NCI-H1092 treated with DMSO at 0.1 percent for 48 hours (cell line): ENCODE data around the gene PDZK1.
A peak's percentile ranks its signal among the peaks of the same experiment; 100 is the strongest.
"Not testable (repeated sequence)": the region's sequence is repeated elsewhere in the genome, so short reads cannot be mapped to it uniquely, and the experiment has no call there.

Experiments
- DNase-seq: peaks from one replicate; lab custom pipeline; 2025; lab: John Stamatoyannopoulos, UW

Gene PDZK1

GRCh38 chr1:145710291-145711027 is 3.3 kb upstream of the PDZK1 start:
- DNase-seq, result no peak

- DNase-seq, result no peak
These were observed 895 bp upstream of the PDZK1 start for GRCh38 chr1:145708063-145708462.

DNA sequence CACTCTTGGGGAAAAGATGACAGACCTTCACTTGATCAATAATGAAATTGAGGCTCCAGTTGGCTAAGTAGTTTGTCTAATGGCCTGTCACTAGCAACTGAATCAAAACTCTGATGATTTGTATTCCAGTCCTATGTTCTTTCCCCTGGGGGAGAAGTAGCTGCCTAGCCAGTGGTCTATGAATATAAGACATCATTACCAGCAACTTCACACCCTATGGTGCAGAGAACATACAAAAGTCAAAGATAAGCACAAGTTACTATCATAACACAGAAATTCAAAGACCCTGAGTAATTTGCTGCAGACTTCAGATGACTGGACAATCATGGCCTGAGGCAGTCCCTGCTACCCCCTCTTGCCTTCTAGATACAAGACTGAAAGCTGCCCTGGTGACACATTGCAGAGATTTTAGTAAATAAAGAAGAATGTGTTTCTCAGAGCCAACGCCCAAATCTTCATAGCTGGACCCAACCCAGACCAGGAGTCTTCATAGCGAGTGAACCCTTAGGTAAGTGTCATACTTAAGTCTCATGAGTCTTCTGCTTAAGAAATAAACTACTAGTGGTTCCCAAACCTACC is 993 bp downstream of the PDZK1 start:
- no peak for DNase-seq

- no peak for DNase-seq
These were observed 1.5 kb downstream of the PDZK1 start for GRCh38 chr1:145705622-145706021.

DNA sequence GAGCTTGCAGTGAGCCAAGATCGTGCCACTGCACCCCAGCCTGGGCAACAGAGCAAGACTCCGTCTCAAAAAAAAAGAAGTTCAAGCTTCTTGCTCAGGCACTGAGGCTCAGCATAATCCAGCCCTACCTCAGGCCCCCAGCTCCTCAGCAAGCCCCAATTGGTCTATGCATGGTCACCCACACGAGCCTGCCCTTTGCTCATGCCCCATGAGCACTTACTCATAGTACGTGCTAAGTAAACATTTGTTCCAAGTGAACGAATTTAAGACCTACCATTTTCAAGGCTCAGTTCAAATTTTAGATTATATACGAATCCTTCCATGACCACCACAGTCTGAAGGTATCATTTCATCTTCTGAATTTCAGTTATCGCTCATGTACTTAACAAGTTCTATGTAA is 4.3 kb downstream of the PDZK1 start:
- DNase-seq, result no peak

GRCh38 chr1:145702052-145702451 is 5.1 kb downstream of the PDZK1 start:
- DNase-seq, result no peak

GRCh38 chr1:145701306-145701862 is 5.8 kb downstream of the PDZK1 start:
- DNase-seq, result no peak

GRCh38 chr1:145696630-145696960 is 10.6 kb downstream of the PDZK1 start:
- DNase-seq, result no peak

DNA sequence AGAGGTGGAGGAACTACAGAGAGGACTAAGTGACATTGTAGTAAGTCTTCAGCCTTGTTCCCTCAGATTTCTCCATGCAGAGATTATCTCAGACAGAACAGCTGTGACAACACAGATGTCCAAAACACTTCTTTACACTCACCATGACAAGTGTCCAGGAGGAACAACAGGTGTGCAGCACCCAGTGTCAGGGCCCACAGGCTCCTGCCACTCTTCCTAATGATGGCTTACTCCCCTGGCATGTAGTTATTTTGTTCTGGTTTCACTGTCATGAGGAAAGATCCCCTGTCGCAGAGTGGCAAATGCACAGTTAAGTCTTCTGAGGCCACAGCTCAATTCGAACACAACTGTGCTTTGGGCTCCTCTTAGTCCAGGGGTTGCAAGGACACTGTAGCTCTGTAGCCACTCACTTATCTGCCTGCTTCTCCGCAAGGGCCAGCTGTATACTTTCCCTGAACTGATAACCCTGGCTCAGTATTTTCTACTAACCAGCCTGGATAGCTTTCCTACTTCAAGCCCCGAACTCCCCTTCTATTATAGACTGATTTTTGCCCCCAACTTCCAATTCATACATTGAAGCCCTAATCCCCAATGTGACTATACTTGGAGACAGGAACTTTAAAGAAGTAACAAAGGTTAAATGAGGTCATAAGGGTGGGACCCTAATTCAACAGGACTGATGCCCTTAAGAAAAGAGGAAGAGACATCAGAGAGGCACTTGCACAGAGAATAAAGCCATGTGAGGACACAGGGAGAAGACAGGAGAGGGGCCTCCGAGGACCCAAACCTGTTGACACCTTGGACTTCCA is 11.1 kb downstream of the PDZK1 start:
- no peak for DNase-seq

DNA sequence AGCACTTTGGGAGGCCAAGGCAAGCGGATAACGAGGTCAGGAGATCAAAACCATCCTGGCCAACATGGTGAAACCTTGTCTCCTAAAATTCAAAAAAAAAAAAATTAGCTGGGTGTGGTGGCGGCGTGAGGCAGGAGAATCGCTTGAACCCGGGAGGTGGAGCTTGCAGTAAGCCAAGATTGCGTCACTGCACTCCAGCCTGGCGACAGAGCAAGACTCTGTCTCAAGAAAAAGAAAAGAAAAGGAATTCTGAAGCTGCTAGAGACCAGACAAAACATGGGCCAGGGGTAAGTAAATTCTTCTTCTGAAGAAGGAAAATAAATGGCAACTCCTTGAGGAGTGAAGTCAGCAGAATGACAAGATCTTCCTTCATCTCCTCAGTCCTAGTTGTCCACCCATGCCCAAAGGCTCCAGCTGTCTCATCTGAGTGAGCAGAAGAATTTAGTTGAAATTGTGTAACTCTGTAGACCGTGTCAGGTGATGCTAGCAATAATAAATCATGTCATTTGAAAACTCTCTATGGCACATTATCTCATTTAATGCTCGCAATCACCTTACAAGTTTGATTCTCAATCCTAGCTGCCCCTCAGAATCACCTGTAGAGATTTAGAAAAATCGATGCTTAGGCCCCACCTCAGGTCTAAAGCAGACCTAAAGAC is 14.3 kb downstream of the PDZK1 start:
- DNase-seq, result no peak

GRCh38 chr1:145690587-145691558 is 16.3 kb downstream of the PDZK1 start:
- DNase-seq, result no peak

GRCh38 chr1:145689922-145690321 is 17.2 kb downstream of the PDZK1 start:
- DNase-seq, result no peak

DNA sequence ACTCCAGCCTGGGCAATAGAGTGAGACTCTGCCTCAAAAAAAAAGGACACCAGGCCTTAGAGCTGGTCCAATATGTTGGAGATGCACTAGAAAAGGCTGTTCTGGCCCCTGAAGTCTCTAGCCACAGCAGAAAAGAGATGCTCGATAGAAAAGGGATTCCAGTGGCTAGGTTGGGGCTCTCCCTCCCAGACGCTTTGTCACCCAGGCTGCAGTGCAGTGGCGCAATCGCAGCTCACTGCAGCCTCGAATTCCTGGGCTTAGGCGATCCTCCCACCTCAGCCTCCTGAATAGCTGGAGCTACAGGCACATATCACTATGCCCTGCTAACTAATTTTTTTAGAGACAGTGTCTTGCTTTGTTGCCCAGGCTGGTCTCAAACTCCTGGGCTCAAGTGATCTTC is 18.2 kb downstream of the PDZK1 start:
- DNase-seq, result no peak

DNA sequence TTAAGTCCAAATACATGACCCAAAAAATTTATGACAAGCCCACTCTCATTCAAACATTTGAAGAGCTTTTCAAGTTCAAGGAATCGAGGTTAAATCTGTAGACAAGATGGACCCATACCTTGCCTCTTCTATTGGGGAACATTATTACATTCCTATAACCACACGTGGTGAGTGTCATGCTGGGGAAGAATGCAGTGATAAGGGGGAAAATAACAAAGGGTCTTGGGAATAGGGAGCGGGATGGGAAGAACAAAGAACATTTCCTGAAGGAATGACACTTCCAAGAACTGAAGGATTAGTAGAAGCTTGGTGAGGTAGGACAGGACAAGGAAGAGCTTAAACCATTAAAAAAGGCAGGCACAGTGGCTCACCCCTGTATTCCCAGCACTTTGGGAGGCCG is 18.8 kb downstream of the PDZK1 start:
- DNase-seq, result no peak

- DNase-seq, result not testable (repeated sequence)
These were observed 21.1 kb downstream of the PDZK1 start for GRCh38 chr1:145686078-145686477.

DNA sequence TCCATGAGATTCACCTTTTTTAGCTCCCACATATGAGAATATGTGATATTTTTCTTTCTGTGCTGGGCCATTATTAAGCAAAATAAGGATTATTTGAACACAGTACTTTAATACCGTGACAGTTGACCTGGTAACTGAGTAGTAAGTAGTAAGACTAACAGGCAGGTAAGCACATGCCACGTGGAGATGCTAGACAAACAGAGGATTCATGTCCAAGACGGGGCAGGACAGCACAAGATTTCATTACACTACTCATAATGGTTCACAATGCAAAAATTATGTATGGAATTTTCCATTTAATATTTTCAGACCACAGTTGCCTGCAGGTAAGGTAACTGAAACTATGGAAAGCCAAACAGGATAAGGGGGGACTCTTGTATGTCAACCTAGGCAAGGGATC is 22.3 kb downstream of the PDZK1 start:
- not testable (repeated sequence) for DNase-seq

GRCh38 chr1:145673217-145673616 is 34.0 kb downstream of the PDZK1 start:
- not testable (repeated sequence) for DNase-seq

DNA sequence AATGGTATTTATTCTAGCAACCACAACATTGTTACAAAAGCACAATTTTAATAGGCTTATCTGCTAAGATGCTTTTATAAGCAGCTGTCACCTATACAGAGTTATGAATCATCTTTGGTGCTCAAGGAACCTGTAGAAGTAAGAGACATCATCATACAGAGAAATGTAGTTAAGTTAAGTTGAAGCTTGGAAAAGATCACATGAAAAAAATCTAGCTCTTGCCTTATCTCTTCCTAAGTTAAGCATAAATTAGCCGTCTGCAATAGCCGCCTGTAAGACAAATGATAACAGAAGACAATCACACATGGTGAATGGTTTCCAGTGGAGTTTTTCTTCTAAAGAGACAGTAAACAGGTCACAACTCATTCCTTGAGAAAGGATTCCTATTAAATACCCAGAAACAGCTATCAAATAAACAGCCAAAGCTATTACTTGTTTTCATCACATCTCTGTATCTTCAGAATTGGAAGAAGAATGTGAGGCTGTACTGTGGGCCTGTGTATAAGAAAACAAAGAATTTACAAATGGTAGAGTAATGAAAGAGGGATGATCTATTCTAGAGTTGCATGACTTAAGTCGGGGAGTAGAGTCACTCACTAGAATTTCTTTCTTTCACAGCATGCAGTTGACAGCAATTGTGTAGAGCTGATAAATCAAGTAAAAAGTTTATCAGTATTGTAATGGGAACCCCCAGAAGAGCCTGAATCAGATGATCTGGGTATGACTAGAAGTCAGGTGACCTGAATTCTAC is 36.0 kb downstream of the PDZK1 start:
- DNase-seq, result not testable (repeated sequence)

GRCh38 chr1:145665015-145665414 is 42.2 kb downstream of the PDZK1 start:
- DNase-seq, result not testable (repeated sequence)

- peak; percentile 0 for DNase-seq
These were observed 44.7 kb downstream of the PDZK1 start for GRCh38 chr1:145662502-145662901.
